Measurements from ENCODE around the gene RASSF5. TPM values are rescaled to one million over a fixed set of nuclear protein-coding genes. Genes with fewer than 3 reads are reported as not detected.

Gene RASSF5
- total RNA-seq, 2 experiments from 2014 or later = 211 TPM

DNA sequence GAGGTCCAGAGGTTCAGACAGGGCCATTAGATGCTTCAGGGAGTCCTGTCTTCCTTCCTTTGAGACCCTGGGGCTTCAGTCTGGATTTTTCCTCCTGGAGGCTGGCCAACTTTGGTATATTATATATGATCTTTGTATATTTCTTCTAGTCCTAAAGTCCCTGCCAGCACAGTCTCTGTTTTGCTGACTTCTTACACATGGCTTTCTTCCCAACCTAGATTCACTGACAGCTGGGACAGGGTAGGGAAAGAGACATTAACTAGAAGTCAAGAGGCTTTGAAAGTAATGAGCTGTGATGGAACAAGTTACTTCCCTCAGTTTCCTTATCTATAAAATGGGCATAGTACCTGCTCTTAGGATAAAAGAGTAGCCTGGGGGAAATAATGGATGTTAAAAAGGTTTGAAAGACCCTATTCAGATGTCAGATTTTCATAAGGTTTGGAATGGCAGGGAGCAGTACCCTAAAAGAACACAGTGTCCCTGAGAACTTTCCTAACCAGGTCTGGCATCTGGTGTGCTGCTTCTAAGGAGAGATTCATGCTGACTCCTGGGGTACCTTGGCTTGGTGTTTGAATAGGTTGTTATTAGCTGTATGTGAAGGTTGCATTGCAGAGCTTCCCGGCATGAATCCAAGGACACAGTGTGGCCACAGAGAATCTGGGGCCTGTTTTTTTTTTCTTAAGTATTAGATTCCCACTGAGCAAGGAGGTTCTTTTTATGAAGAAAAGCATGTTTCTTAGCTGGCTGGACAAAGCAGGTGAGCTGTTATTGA is 47.6 kb downstream of the RASSF5 start:
- DNase-seq = no peak
- Mint-ChIP-seq H3K27me3 (no peaks in the 10 kb centered on the region), H3K27ac (peak overlapping the region; percentile 95), H3K4me1 (peaks cover 56% of the 10 kb centered on the region), H3K36me3 (peaks cover 21% of the 10 kb centered on the region), H3K4me3 (peak overlapping the region; percentile 93), H3K9me3 (no peaks in the 10 kb centered on the region)
- POLR2A ChIA-PET = interaction anchor here (1.4 to 21.1 kb wide), 7 partner anchors 8 to 84 kb away, joined by 3 to 584 read pairs (median 6); partner anchors contain the start of genes IKBKE and RASSF5
- no peak for ATAC-seq (ENCODE audit: low read depth)

DNA sequence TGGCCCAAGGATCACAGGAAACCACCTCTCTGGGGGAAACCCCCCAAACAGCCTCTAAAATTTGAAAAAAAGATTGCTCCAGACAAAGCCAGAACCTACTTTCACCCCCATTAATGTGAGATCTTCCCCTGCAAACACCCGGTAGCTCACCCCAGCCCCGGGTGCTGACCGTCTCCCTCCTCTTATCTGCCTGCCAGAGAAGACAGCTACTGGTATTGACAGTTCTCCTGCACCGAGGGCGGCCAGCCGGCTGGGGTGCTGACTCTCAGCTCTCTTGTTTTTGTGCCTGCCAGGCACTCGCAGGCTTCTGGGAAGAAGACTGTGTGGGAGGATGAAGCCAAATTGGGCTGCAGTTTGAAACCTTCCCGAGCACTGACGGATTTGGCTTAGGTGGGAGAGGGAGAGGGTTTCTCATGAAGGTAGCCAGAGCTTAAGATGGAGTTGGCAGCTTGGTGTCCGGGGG is 48.2 kb downstream of the RASSF5 start:
- Mint-ChIP-seq H3K4me3 (peak overlapping the region; percentile 93), H3K9me3 (no peaks in the 10 kb centered on the region), H3K27ac (peak overlapping the region; percentile 95), H3K4me1 (peaks cover 62% of the 10 kb centered on the region), H3K27me3 (no peaks in the 10 kb centered on the region), H3K36me3 (peaks cover 28% of the 10 kb centered on the region)
- POLR2A ChIA-PET = interaction anchor here (1.4 to 21.1 kb wide), 6 partner anchors 8 to 48 kb away, joined by 3 to 584 read pairs (median 6); partner anchors contain the start of gene RASSF5
- ATAC-seq (ENCODE audit: low read depth) = no peak
- peak; percentile 51 for DNase-seq

DNA sequence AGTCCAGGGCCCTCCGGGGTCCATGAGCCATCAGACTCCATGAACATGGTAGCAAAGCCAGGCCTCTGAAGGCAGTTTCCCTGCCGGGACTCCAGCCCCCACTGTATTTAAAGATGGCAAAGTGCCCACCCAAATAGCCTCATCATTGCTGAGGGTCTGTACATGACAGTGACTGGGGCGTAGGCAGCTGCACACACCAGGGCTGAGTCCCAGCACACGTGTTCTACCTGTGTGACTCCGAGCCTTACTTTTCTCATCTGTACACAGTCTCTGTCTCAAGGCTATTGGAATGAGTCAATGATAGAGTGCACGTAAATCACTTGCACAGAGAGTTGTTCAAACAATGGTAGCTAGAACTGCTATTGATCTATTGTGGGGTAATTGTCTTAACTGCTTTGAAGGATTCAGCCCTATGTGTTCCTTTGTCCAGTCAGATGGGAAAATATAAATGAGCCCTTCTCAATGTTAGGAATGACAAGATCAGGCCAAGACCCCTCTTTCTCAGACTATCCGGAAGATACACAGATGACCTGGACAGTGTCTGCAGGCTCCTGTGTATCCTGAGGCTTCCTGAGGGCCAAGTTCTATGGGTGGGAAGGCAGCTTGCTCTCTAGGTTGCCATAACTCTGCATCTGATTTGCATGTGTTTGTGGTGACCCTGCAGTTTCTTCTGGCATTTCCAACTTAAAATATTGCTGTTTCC is 48.9 kb downstream of the RASSF5 start:
- POLR2A ChIA-PET = interaction anchor here (0.6 to 21.1 kb wide), 7 partner anchors 8 to 107 kb away, joined by 3 to 584 read pairs (median 7); partner anchors contain the start of genes IKBKE and RASSF5
- Mint-ChIP-seq H3K27me3 (no peaks in the 10 kb centered on the region), H3K36me3 (peaks cover 33% of the 10 kb centered on the region), H3K4me1 (peaks cover 68% of the 10 kb centered on the region), H3K4me3 (peak overlapping the region; percentile 93), H3K27ac (peak overlapping the region; percentile 95), H3K9me3 (no peaks in the 10 kb centered on the region)
- DNase-seq (no peak), ATAC-seq (ENCODE audit: low read depth) (peak; percentile 7)

DNA sequence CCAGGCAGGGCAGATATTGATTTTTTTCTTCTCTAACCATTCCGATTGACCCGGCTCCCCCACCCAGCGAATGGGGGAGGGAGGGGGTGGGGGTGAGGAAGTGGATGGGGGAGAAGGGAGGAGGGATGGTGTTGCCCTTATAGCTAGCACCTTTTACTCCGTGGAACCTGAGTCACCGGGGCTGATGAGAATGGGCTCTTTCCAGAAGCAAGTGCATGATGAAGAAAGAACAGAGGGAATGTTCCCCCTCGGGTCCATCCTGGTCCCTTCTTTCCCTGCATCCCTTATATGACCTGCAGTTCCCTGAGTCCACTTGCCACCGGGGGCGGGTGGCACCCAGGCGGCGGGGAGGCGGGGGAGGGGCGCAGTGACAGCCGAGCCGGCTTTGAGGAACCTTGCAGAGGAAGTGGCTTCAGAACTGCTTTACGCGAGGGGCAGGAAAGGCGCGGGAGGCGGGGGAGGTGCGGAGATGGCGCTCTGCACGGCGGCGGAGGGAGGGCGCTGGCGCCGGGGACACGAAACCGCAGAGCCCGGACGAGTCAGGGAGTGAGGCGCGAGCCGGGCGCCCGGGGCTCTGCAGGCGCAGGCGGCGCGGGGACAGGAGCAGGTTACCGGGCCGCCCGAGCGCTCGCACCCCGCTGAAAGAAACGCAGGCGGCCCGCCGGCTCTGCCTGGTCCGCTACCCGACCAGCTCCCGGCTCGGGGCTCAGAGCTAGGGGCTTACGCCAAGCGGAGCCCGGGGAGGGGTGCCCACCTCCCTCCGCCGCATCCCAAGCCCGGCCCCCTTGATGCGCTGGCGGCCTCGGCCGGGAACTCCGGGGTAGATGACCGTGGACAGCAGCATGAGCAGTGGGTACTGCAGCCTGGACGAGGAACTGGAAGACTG is 49.7 kb downstream of the RASSF5 start:
- no peaks in the 10 kb centered on the region for H3K9me3 Mint-ChIP-seq
- H3K36me3 Mint-ChIP-seq = peaks cover 40% of the 10 kb centered on the region
- DNase-seq (peak; percentile 90), ATAC-seq (ENCODE audit: low read depth) (peak; percentile 71)
- H3K27ac Mint-ChIP-seq = peak overlapping the region; percentile 95
- peaks cover 68% of the 10 kb centered on the region for H3K4me1 Mint-ChIP-seq
- H3K27me3 Mint-ChIP-seq = no peaks in the 10 kb centered on the region
- POLR2A ChIA-PET = interaction anchor here (0.6 to 21.1 kb wide), 6 partner anchors 11 to 107 kb away, joined by 3 to 584 read pairs (median 6); partner anchors contain the start of gene IKBKE
- H3K4me3 Mint-ChIP-seq = peak overlapping the region; percentile 93

DNA sequence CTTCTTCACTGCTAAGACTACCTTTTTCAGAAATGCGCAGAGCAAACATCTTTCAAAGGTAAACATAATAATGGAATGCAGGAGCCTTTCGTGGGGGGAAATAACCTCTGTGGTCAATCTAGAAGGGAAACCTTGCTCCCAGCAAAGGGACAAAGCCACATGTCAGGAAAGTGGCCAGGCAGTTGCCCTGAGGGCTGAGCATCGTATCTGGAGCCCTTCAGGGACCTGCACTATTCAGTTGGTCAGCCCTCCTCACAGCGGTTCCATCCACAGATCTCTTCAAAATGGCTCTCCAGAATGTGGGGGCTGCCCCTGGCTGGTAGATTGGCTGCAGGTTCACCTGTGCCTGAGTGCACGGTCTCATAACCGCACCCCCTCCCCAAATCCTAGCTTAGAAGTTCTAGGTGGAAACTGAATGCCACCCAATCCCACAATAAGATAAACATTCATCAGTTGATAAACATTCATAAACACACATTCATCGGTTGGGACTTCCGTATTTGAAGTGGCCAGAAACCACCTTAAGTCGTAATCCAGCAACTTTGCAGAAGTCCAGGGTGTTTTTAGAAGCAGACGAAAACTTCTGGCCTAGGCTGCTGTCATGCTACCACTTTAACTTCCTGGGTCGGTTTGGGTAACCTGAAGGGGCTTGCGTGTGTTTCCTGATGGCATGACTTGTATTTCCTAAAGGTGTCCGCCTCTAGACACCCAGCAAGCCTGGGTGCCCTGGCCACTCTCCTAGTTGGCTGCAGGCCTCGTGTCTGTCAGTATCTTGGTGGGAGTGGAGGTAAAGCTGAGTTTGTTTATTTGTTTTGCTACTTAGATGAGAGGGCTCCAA is 50.5 kb downstream of the RASSF5 start:
- POLR2A ChIA-PET = interaction anchor here (0.6 to 21.1 kb wide), 4 partner anchors 13 to 87 kb away, joined by 3 to 584 read pairs (median 6); partner anchors contain the start of gene IKBKE

DNA sequence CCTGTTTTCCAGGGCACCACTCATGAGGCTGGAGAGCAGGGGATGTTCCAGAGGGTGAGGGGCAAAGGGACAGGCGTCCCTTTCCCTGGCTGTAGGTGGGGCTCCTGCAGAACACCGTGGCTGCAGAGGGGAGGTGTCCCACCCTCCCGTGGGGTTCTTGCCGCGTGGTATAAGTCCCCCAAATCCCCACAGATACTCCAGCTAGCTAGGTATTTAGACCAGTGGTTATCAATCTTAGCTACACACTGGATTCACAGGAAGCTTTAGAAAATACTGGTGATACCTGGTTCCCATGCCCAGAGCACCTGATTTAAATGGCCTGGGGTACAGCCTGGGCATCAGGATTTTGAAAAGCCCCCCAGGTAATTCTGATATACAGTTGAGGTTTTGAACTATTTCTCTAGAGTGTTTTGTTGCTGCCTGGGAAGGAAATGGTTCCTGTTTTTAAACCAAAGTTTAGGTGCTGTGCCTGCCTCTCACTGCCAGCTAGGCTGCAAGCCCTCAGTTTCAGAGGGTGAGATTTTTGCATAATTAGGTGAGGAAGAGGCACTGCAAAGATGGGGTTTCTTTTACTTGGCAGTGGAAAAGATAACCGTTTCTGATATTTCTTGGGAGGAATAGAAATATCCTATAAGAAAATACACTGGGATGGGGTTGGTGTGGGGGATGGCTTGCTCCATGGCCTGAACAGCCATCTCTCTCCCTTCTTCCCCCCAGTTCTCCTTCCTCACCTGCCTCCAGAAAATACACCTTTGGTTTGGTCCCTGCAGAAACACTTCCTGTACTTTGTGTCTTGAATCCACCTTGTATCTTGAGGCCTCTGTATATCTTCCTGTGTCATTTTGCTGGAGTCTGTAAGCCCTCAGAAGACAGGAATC is 51.7 kb downstream of the RASSF5 start:
- ATAC-seq (ENCODE audit: low read depth) (no peak), DNase-seq (no peak)
- peaks cover 70% of the 10 kb centered on the region for H3K4me1 Mint-ChIP-seq
- no peaks in the 10 kb centered on the region for H3K27me3 Mint-ChIP-seq
- POLR2A ChIA-PET = interaction anchor here (0.6 to 21.1 kb wide), 6 partner anchors 8 to 88 kb away, joined by 3 to 584 read pairs (median 6); partner anchors contain the start of gene IKBKE
- no peaks in the 10 kb centered on the region for H3K9me3 Mint-ChIP-seq
- H3K36me3 Mint-ChIP-seq = peaks cover 57% of the 10 kb centered on the region
- H3K27ac Mint-ChIP-seq = peak overlapping the region; percentile 88
- peak overlapping the region; percentile 93 for H3K4me3 Mint-ChIP-seq

More for the DNA sequence above, 50.5 kb downstream of the RASSF5 start:
- Mint-ChIP-seq H3K4me1 (peaks cover 69% of the 10 kb centered on the region), H3K9me3 (no peaks in the 10 kb centered on the region), H3K27ac (peak overlapping the region; percentile 88), H3K4me3 (peak overlapping the region; percentile 93), H3K36me3 (peaks cover 47% of the 10 kb centered on the region), H3K27me3 (no peaks in the 10 kb centered on the region)
- DNase-seq = peak; percentile 51
- ATAC-seq (ENCODE audit: low read depth) = peak; percentile 5

DNA sequence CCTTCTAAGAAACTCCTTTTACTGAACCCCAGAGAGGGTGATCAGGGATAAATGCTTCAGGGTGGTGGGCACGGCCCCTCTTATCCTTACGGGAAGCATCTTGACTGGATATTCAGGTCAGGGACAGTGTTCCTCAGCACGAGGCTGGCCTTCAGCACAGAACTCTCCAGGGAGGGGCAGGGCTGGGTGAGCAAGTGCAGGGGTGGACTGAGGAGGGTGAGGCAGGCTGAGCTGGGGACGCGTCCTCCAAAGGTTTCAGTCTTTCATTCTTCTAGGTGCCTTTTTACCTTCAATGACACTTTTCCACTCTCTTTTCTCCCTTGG is 52.3 kb downstream of the RASSF5 start:
- Mint-ChIP-seq H3K4me1 (peaks cover 69% of the 10 kb centered on the region), H3K4me3 (peak overlapping the region; percentile 93), H3K36me3 (peaks cover 62% of the 10 kb centered on the region), H3K9me3 (no peaks in the 10 kb centered on the region), H3K27me3 (no peaks in the 10 kb centered on the region), H3K27ac (peak overlapping the region; percentile 88)
- DNase-seq (no peak), ATAC-seq (ENCODE audit: low read depth) (no peak)
- POLR2A ChIA-PET = interaction anchor here (0.6 to 21.1 kb wide), 4 partner anchors 8 to 88 kb away, joined by 3 to 584 read pairs (median 13); no protein-coding TSS in a partner anchor

DNA sequence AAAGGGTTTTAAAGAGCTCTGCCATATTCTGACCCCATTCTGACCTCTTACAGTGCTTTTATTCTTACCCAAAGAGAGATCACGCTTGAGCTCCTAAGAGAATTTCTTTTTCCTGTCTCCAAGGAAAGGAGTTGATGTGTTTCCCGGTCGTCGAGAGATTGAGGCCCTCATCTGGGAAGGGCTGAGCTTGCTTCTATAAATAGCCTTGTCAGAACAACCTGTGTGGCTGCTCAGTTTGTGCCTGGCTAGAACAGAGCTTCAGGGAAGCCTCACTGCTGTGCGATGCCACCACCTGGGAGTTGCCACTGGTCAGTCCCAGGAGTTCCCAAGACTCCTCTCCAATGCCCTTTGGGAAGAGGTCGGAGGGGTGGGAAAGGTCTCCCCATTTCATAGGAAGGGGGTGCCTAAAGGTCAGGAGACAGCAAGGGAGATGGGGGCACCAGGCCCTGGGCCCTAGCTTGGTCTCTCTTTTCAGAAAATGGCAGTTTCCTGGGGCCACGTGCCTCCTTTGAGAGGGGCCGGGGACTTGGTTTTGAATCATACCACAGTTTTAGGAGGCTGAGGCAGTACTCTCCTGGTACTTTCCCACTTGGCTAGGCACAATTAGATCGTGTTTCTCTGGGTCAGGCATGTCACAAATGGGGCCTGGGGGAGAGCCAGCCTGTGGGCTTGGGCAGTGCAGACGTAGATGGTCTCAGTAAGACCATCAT is 52.8 kb downstream of the RASSF5 start:
- Mint-ChIP-seq H3K27me3 (no peaks in the 10 kb centered on the region), H3K4me3 (peak overlapping the region; percentile 93), H3K36me3 (peaks cover 68% of the 10 kb centered on the region), H3K27ac (peak overlapping the region; percentile 88), H3K4me1 (peaks cover 69% of the 10 kb centered on the region), H3K9me3 (no peaks in the 10 kb centered on the region)
- ATAC-seq (ENCODE audit: low read depth) (no peak), DNase-seq (no peak)
- POLR2A ChIA-PET = interaction anchor here (0.8 to 21.1 kb wide), 4 partner anchors 9 to 89 kb away, joined by 3 to 584 read pairs (median 14); no protein-coding TSS in a partner anchor

DNA sequence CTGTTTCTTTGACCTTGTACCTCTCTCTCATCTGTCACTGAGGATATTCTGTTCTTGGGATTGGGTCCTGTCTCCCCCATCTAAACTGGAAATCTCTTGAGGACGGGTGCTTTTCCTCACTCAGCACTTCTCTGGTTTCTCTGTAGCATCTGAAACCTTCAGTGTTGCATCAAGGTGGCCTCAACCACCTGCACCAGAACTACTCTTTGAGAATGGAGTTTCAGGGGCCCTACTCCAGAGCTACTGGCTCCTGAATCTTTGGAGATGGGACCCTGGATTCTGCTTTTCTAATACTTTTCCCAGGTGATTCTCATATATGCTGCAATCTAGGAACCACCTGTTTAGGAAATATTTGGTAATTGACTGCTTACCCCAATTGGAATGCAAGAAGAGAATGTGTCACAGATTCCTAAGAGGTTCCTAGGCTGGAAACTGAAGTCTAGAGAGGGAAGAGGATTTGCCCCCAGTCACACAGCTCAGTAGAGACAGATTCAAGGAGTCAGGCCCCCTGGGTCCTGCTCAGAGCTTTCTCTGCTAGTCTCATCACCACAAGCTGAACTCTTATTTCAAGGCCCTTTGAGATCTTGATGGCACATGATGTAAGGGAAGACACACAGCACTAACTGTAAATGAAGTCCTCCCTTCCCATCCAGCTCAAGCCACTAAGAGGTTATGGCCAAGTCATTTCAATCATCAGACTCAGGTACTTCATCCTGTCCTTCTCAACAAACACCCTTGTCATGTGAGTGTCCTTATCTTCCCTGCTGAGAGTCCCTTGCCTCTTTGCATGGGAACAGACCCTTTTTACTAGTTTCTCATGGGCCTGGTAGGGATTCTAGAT is 56.3 kb downstream of the RASSF5 start:
- no peaks in the 10 kb centered on the region for H3K27me3 Mint-ChIP-seq
- peaks cover 90% of the 10 kb centered on the region for H3K4me1 Mint-ChIP-seq
- peak; percentile 12 for ATAC-seq (ENCODE audit: low read depth)
- H3K4me3 Mint-ChIP-seq = peak overlapping the region; percentile 79
- no peak for DNase-seq
- H3K27ac Mint-ChIP-seq = peak overlapping the region; percentile 83
- H3K9me3 Mint-ChIP-seq = no peaks in the 10 kb centered on the region
- peaks cover 90% of the 10 kb centered on the region for H3K36me3 Mint-ChIP-seq
- POLR2A ChIA-PET = interaction anchor here (1.0 to 21.1 kb wide), 9 partner anchors 9 to 94 kb away, joined by 3 to 584 read pairs (median 5); partner anchors contain the start of genes EIF2D, IKBKE and RASSF5

DNA sequence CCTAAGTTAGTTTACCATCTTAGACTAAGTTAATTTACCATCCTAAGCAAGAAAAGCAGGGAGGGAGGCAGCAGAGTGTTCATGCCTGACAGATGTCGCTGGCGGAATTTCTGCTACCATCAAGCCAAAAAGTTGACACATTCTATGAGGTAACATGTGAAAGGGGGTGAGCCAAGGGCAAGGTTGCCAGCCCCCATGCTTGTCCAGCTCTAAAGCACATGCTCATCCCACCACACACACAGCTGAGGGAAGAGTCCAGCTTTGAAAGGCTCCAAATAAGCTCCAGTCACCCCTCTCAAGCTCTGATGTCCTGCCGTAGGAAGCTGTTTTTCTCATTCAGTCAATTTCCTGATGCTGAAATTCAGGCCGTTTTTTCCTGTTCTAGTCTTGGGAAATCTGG is 58.7 kb downstream of the RASSF5 start:
- Mint-ChIP-seq H3K27me3 (no peaks in the 10 kb centered on the region), H3K36me3 (peaks cover 80% of the 10 kb centered on the region), H3K27ac (peak overlapping the region; percentile 83), H3K4me1 (peaks cover 94% of the 10 kb centered on the region), H3K9me3 (no peaks in the 10 kb centered on the region), H3K4me3 (peak overlapping the region; percentile 79)
- POLR2A ChIA-PET = interaction anchor here (2.3 to 24.5 kb wide), 3 partner anchors 6 to 26 kb away, joined by 8 to 584 read pairs (median 584); no protein-coding TSS in a partner anchor
- DNase-seq (no peak), ATAC-seq (ENCODE audit: low read depth) (no peak)
